HEK293 (cell line): ENCODE data around the gene NPTXR.
A peak's percentile ranks its signal among the peaks of the same experiment; 100 is the strongest.

Experiments used
- CTCF ChIA-PET: fragments of 350-600 bp; formaldehyde crosslinking; extraction: SDS; loops from one replicate; lab custom pipeline; 2021; ENCODE audit warnings: antibody characterized with exemption; lab: Yijun Ruan, JAX
- POLR2A ChIA-PET: fragments of 300-600 bp; formaldehyde crosslinking; extraction: SDS; loops from one replicate; lab custom pipeline; 2020; ENCODE audit warnings: antibody characterized with exemption, inconsistent platforms; lab: Yijun Ruan, JAX
- H3K27ac ChIP-seq: fragments of 200-500 bp; sonication (Bioruptor generic); 2 replicates; pipeline ENCODE4 v1.5.1; 2014; ENCODE audit warnings: low read depth, low read length, control low read depth, inconsistent platforms; ENCODE audit errors: extremely low read depth
- H3K36me3 ChIP-seq, 2 experiments: fragments of 200-500 bp in 1 of 2; sonication (Bioruptor generic) in 1 of 2; 1 replicate in 1 of 2; 2 replicates in 1 of 2; pipeline ENCODE4 v1.5.1; 2014 to 2017; ENCODE audit warnings: inconsistent platforms in 2 of 2, low read length in 2 of 2; ENCODE audit not compliant: control insufficient read depth in 2 of 2, insufficient read depth in 1 of 2
- H3K4me1 ChIP-seq: fragments of 200-500 bp; sonication (Bioruptor generic); 2 replicates; pipeline ENCODE4 v1.5.1; 2014; ENCODE audit warnings: mild to moderate bottlenecking, low read length, inconsistent platforms; ENCODE audit not compliant: control insufficient read depth, insufficient read depth
- H3K4me3 ChIP-seq: 2 replicates; pipeline ENCODE4 v1.5.1; 2011; ENCODE audit warnings: low read depth, mild to moderate bottlenecking, control low read depth, low read length, moderate library complexity
- H3K9me3 ChIP-seq: fragments of 200-500 bp; sonication (Bioruptor generic); 2 replicates; pipeline ENCODE4 v1.5.1; 2014; ENCODE audit warnings: low read depth, low read length, inconsistent platforms; ENCODE audit not compliant: control insufficient read depth, insufficient read depth
- BCL6B ChIP-seq: fragments of 450-650 bp; formaldehyde crosslinking; IDR thresholded peaks from 2 replicates; pipeline ENCODE4 v1.5.1; 2017; ENCODE audit warnings: missing biosample characterization, missing genetic modification characterization
- EGR2 ChIP-seq: fragments of 450-650 bp; formaldehyde crosslinking; IDR thresholded peaks from 2 replicates; pipeline ENCODE4 v1.5.1; 2016; ENCODE audit warnings: low read depth, missing biosample characterization, missing genetic modification characterization
- GLIS2 ChIP-seq: fragments of 450-650 bp; formaldehyde crosslinking; IDR thresholded peaks from 2 replicates; pipeline ENCODE4 v1.5.1; 2016; ENCODE audit warnings: missing biosample characterization, missing genetic modification characterization
- HOXC10 ChIP-seq: sonication (generic); formaldehyde crosslinking; IDR thresholded peaks from 2 replicates; pipeline ENCODE4 v1.8.1; 2023; ENCODE audit warnings: mild to moderate bottlenecking, missing genetic modification reagents
- HOXD13 ChIP-seq: sonication (generic); formaldehyde crosslinking; IDR thresholded peaks from 2 replicates; pipeline ENCODE4 v1.8.0; 2022; ENCODE audit warnings: missing genetic modification reagents, borderline replicate concordance
- KLF1 ChIP-seq: fragments of 450-650 bp; formaldehyde crosslinking; IDR thresholded peaks from 2 replicates; pipeline ENCODE4 v1.5.1; 2016; ENCODE audit warnings: missing biosample characterization, missing genetic modification characterization
- KLF17 ChIP-seq: fragments of 450-650 bp; formaldehyde crosslinking; IDR thresholded peaks from 2 replicates; pipeline ENCODE4 v1.5.1; 2016; ENCODE audit warnings: missing biosample characterization, missing genetic modification characterization
- KLF8 ChIP-seq: fragments of 450-650 bp; formaldehyde crosslinking; IDR thresholded peaks from 2 replicates; pipeline ENCODE4 v1.5.1; 2016; ENCODE audit warnings: missing biosample characterization, missing genetic modification characterization
- MZF1 ChIP-seq: fragments of 450-650 bp; formaldehyde crosslinking; IDR thresholded peaks from 2 replicates; pipeline ENCODE4 v1.5.1; 2017; ENCODE audit warnings: missing biosample characterization, missing genetic modification characterization, borderline replicate concordance
- PATZ1 ChIP-seq: fragments of 450-650 bp; formaldehyde crosslinking; IDR thresholded peaks from 2 replicates; pipeline ENCODE4 v1.5.1; 2016; ENCODE audit warnings: missing biosample characterization, missing genetic modification characterization
- SP3 ChIP-seq: fragments of 450-650 bp; formaldehyde crosslinking; IDR thresholded peaks from 2 replicates; pipeline ENCODE4 v1.5.1; 2016; ENCODE audit warnings: missing biosample characterization, missing genetic modification characterization
- SP7 ChIP-seq: fragments of 450-650 bp; formaldehyde crosslinking; IDR thresholded peaks from 2 replicates; pipeline ENCODE4 v1.5.1; 2016; ENCODE audit warnings: missing biosample characterization, missing genetic modification characterization
- YY2 ChIP-seq: fragments of 450-650 bp; formaldehyde crosslinking; IDR thresholded peaks from 2 replicates; pipeline ENCODE4 v1.5.1; 2016; ENCODE audit warnings: missing biosample characterization, missing genetic modification characterization
- ZBTB20 ChIP-seq: fragments of 450-650 bp; formaldehyde crosslinking; IDR thresholded peaks from 2 replicates; pipeline ENCODE4 v1.5.1; 2016; ENCODE audit warnings: missing biosample characterization, missing genetic modification characterization
- ZBTB26 ChIP-seq: fragments of 450-650 bp; formaldehyde crosslinking; optimal IDR thresholded peaks from 2 replicates; pipeline ENCODE3; 2016; ENCODE audit warnings: missing biosample characterization, mild to moderate bottlenecking, missing genetic modification characterization
- ZFHX2 ChIP-seq: fragments of 450-650 bp; formaldehyde crosslinking; conservative IDR thresholded peaks from 2 replicates; pipeline ENCODE4 v1.5.1; 2016; ENCODE audit warnings: missing biosample characterization, missing genetic modification characterization
- ZIC2 ChIP-seq: fragments of 450-650 bp; formaldehyde crosslinking; IDR thresholded peaks from 2 replicates; pipeline ENCODE4 v1.5.1; 2016; ENCODE audit warnings: missing biosample characterization, missing genetic modification characterization
- ZNF10 ChIP-seq: fragments of 450-650 bp; formaldehyde crosslinking; IDR thresholded peaks from 2 replicates; pipeline ENCODE4 v1.5.1; 2017; ENCODE audit warnings: missing biosample characterization, missing genetic modification characterization
- ZNF133 ChIP-seq: fragments of 450-650 bp; formaldehyde crosslinking; IDR thresholded peaks from 2 replicates; pipeline ENCODE4 v1.5.1; 2016; ENCODE audit warnings: missing biosample characterization, missing genetic modification characterization
- ZNF140 ChIP-seq: fragments of 450-650 bp; formaldehyde crosslinking; IDR thresholded peaks from 2 replicates; pipeline ENCODE4 v1.5.1; 2016; ENCODE audit warnings: missing biosample characterization, missing genetic modification characterization
- ZNF335 ChIP-seq: fragments of 450-650 bp; formaldehyde crosslinking; conservative IDR thresholded peaks from 2 replicates; pipeline ENCODE4 v1.5.1; 2016; ENCODE audit warnings: missing biosample characterization, missing genetic modification characterization
- ZNF555 ChIP-seq: fragments of 450-650 bp; formaldehyde crosslinking; conservative IDR thresholded peaks from 2 replicates; pipeline ENCODE4 v1.5.1; 2017; ENCODE audit warnings: missing biosample characterization, mild to moderate bottlenecking, missing genetic modification characterization, inconsistent platforms
- ZNF645 ChIP-seq: fragments of 450-650 bp; formaldehyde crosslinking; IDR thresholded peaks from 2 replicates; pipeline ENCODE4; 2016; ENCODE audit warnings: missing biosample characterization, missing genetic modification characterization
- ZNF692 ChIP-seq: fragments of 450-650 bp; formaldehyde crosslinking; IDR thresholded peaks from 2 replicates; pipeline ENCODE4 v1.5.1; 2016; ENCODE audit warnings: missing biosample characterization, missing genetic modification characterization
- ZNF701 ChIP-seq: fragments of 450-650 bp; formaldehyde crosslinking; IDR thresholded peaks from 2 replicates; pipeline ENCODE4 v1.5.1; 2016; ENCODE audit warnings: missing biosample characterization, missing genetic modification characterization
- ZNF792 ChIP-seq: fragments of 450-650 bp; formaldehyde crosslinking; IDR thresholded peaks from 2 replicates; pipeline ENCODE4 v1.5.1; 2016; ENCODE audit warnings: missing biosample characterization, missing genetic modification characterization
- ZXDB ChIP-seq: fragments of 450-650 bp; formaldehyde crosslinking; IDR thresholded peaks from 2 replicates; pipeline ENCODE4 v1.5.1; 2016; ENCODE audit warnings: missing biosample characterization, missing genetic modification characterization

NPTXR gene

GRCh38 chr22:38872172-38872830 is 28.5 kb upstream of the NPTXR start, which contains the start of gene CBX6 (continued):
- 0 out of 2 replicates have a peak, but pooled peaks have one; percentile 64 for TF ChIP-seq KLF17 (tag by site-specific recombination)
- peak; percentile 37 for TF ChIP-seq KLF1 (tag by site-specific recombination)
- TF ChIP-seq ZBTB20 (tag by site-specific recombination), result no peak
- no peak for TF ChIP-seq ZNF792 (tag by site-specific recombination)
- TF ChIP-seq ZNF555 (tag by site-specific recombination), result no peak
- no peak for TF ChIP-seq ZNF645 (tag by site-specific recombination)
- no peak for TF ChIP-seq ZNF701 (tag by site-specific recombination)
- peak; percentile 81 for TF ChIP-seq SP7
- peak; percentile 82 for TF ChIP-seq ZXDB
- TF ChIP-seq KLF8, result peak; percentile 45
- no peak for TF ChIP-seq ZNF140 (tag by site-specific recombination)
- TF ChIP-seq YY2 (tag by site-specific recombination), result peak; percentile 51; the same call in 1 of the 2 replicates

GRCh38 chr22:38871360-38872171 is 27.7 kb upstream of the NPTXR start:
- no peaks in the 10 kb centered on the region for H3K9me3 ChIP-seq
- H3K36me3 ChIP-seq, result peaks cover 13 to 36% of the 10 kb centered on the region in 2 experiments
- ChIA-PET CTCF (interaction anchor here (0.6 to 5.1 kb wide), 24 partner anchors 14 to 581 kb away, joined by 3 to 128 read pairs (median 4); no protein-coding TSS in a partner anchor), POLR2A (interaction anchor here (0.6 to 1.5 kb wide), 6 partner anchors 53 to 243 kb away, joined by 3 to 6 read pairs (median 4); partner anchors contain the start of gene APOBEC3B)
- H3K4me3 ChIP-seq, result peak overlapping the region; percentile 75
- H3K4me1 ChIP-seq, result peaks cover 15% of the 10 kb centered on the region
- H3K27ac ChIP-seq, result peak overlapping the region; percentile 84
- TF ChIP-seq HOXD13 (CRISPR knock-in tag) (no peak), SP3 (tag by site-specific recombination) (peak; percentile 20; the same call in 1 of the 2 replicates), ZBTB20 (tag by site-specific recombination) (peak; percentile 76), EGR2 (tag by site-specific recombination) (peak; percentile 46; the same call in 1 of the 2 replicates), HOXC10 (CRISPR knock-in tag) (0 out of 2 replicates have a peak, but pooled peaks have one; percentile 44), ZNF692 (tag by site-specific recombination) (peak; percentile 33), ZBTB26 (peak; percentile 13), ZNF335 (tag by site-specific recombination) (peak; percentile 20; the same call in 1 of the 2 replicates), MZF1 (tag by site-specific recombination) (peak; percentile 19; the same call in 1 of the 2 replicates), BCL6B (tag by site-specific recombination) (no peak), ZFHX2 (tag by site-specific recombination) (peak; percentile 27; the same call in 1 of the 2 replicates), ZIC2 (tag by site-specific recombination) (peak; percentile 44), PATZ1 (tag by site-specific recombination) (peak; percentile 83), ZNF10 (no peak), ZNF133 (tag by site-specific recombination) (no peak), ZXDB (peak; percentile 49), GLIS2 (peak; percentile 89)
